Activated T-helper 2 cell treated with anti-CD3 and anti-CD28 coated beads, Interferon-gamma antibody, Interleukin-2, Interleukin-4, amounts not matched to agents 10 μg/mL and 5 μg/mL and 100 μg/mL, durations not matched to agents 14 hours and 24 hours and 36 hours (primary cell): Measurements from ENCODE around the gene TNS4. TPM values are rescaled to one million over a fixed set of nuclear protein-coding genes. Genes with fewer than 3 reads are reported as not detected.

ENCODE experiments used
- DNase-seq: peaks from one replicate; pipeline ENCODE4 v3.0.0; 2021; ENCODE audit warnings: low spot score
- H3K27ac Mint-ChIP-seq: one replicate; pipeline ENCODE4 v1.8.0; 2021; ENCODE audit warnings: mixed read lengths
- H3K27me3 Mint-ChIP-seq: one replicate; pipeline ENCODE4 v1.8.0; 2021; ENCODE audit warnings: low read depth, mixed read lengths
- H3K36me3 Mint-ChIP-seq: one replicate; pipeline ENCODE4 v1.8.0; 2021; ENCODE audit warnings: low read depth, mixed read lengths
- H3K4me1 Mint-ChIP-seq: one replicate; pipeline ENCODE4 v1.8.0; 2021; ENCODE audit warnings: low read depth, mixed read lengths
- H3K4me3 Mint-ChIP-seq: one replicate; pipeline ENCODE4 v1.8.0; 2021; ENCODE audit warnings: low read depth, mild to moderate bottlenecking, moderate library complexity, mixed read lengths
- H3K9me3 Mint-ChIP-seq: one replicate; pipeline ENCODE4 v1.8.0; 2021; ENCODE audit warnings: mixed read lengths
- intact Hi-C: fragments of 100-400 bp; cut with micrococcal nuclease; formaldehyde crosslinking; loops from one replicate; pipeline ENCODE4 v1.15.1; 2023
- total RNA-seq: library from RNA; stranded (reverse); gene quantifications from 2 replicates; pipeline ENCODE4 v1.2.3, GENCODE V29; 2022

TNS4 gene
- total RNA-seq, 1 donor from 2014 or later = 9.0 TPM

DNA sequence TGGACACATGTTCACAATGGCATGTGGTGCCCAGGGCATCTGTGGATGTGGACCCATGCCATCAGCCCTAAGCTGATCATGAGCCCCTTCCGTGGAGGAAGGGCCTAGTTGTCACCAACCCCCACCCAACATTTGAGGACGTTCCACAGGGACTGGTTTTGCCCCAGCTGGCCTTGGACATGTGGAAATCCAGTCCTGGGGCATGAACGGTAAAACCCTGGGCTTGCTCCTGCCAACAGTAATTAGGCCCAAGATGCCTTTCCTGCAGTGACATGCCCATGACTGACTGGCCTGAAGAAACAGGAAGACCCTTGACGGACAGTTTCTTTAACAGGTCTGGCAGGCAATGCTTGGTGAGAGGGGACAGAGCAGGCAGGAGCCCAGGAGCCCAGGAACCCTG is 7.7 kb downstream of the TNS4 start:
- H3K4me3 Mint-ChIP-seq = no peak overlapping the region
- no peak for DNase-seq
- no peaks in the 10 kb centered on the region for H3K27me3 Mint-ChIP-seq
- no peak overlapping the region for H3K27ac Mint-ChIP-seq
- no peaks in the 10 kb centered on the region for H3K9me3 Mint-ChIP-seq
- intact Hi-C loops = no loop called here
- peaks cover 32% of the 10 kb centered on the region for H3K4me1 Mint-ChIP-seq
- no peaks in the 10 kb centered on the region for H3K36me3 Mint-ChIP-seq

DNA sequence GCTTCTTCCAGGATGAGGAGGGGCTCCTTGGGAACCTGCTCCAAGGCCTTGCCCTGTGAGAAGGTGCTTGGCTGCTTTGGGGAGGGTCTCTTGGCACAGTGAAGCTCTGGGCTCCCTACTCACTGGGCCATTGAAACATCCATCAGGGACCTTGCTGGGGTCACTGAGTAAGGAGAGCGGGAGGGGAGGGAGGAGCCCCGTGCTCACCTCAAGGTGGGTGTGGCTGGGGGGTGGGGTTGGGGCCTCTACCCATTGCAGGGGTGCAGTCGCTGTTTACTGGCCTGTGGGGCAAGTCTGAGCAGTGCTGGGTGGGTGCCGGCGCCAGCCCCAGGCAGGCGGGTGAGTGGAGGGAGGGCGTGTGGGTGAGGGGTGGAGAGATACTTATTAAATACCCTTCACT is 9.9 kb downstream of the TNS4 start:
- Mint-ChIP-seq H3K27me3 (no peaks in the 10 kb centered on the region), H3K9me3 (no peaks in the 10 kb centered on the region), H3K27ac (no peak overlapping the region), H3K4me1 (peaks cover 43% of the 10 kb centered on the region), H3K36me3 (no peaks in the 10 kb centered on the region), H3K4me3 (no peak overlapping the region)
- intact Hi-C loops = no loop called here
- no peak for DNase-seq

- H3K4me1 Mint-ChIP-seq = peaks cover 48% of the 10 kb centered on the region
- DNase-seq = no peak
- no peak overlapping the region for H3K27ac Mint-ChIP-seq
- intact Hi-C loops = no loop called here
- H3K27me3 Mint-ChIP-seq = no peaks in the 10 kb centered on the region
- H3K36me3 Mint-ChIP-seq = no peaks in the 10 kb centered on the region
- H3K4me3 Mint-ChIP-seq = no peak overlapping the region
- H3K9me3 Mint-ChIP-seq = no peaks in the 10 kb centered on the region
Measured at GRCh38 chr17:40490982-40491381, 10.4 kb downstream of the TNS4 start.

DNA sequence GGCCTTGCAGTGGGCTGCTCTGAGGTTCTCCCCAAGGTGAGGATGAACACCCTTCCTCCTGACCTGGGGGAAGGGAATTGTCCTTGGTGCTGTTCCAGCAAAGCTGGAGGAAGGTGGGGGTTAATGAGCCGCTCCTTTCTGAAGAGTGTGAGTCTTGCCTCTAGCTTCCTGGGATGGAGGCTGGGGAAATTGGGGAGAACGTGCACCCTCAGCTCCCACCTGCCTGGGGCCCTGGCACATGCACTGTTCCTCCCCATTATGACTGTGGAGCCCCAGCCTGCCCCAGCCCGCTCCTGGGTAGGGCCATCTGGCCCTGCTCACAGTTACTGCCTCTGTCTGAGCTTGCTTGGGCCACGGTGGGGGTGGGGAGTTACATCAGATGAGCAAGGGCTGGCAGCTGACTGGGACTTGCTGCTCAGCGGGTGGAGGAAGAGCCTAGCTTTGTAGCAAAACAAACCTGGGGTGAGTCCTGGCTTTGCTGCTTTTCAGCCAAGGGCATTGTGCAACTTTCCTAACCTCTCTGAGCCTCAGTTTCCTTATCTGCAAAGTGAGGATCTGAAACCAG is 11.1 kb downstream of the TNS4 start:
- intact Hi-C loops = no loop called here
- Mint-ChIP-seq H3K36me3 (no peaks in the 10 kb centered on the region), H3K27ac (peak overlapping the region; percentile 25), H3K4me3 (no peak overlapping the region), H3K4me1 (peaks cover 54% of the 10 kb centered on the region), H3K9me3 (no peaks in the 10 kb centered on the region), H3K27me3 (no peaks in the 10 kb centered on the region)
- DNase-seq = no peak

DNA sequence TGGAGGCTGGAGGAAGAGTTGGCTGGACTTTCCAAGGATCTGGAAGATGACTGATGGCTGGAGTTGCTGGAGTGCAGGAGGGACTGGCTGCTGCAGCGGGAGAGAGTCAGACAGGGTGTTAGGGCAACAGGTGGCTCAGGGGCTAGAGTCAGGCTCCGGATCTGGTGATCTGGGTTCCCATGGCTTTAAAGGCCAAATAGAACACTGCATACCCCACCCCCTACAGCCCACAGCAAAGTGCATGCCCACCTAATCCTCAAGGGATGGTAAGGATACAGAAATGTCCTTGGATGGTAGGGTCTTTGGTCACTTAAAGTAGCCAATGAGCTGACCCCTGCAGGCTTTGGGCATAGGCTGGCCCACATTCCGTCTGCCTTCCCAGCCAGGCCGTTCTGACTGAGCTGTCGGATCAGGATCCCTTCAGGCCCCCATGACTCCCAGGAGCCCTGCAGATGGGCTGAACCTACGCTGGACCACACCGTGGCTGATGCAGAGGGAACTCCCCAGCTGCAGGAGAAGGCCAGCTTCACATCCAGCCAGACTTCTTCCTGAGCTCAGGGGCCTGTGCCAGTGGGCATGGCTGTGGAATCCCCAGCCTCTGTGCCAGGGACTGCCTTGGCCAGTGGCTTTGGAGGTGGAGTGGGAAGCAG is 13.9 kb downstream of the TNS4 start:
- Mint-ChIP-seq H3K36me3 (no peaks in the 10 kb centered on the region), H3K27ac (no peak overlapping the region), H3K4me1 (peaks cover 68% of the 10 kb centered on the region), H3K9me3 (no peaks in the 10 kb centered on the region), H3K4me3 (no peak overlapping the region), H3K27me3 (no peaks in the 10 kb centered on the region)
- intact Hi-C loops = no loop called here
- no peak for DNase-seq

GRCh38 chr17:40486522-40487370 is 14.7 kb downstream of the TNS4 start:
- H3K4me3 Mint-ChIP-seq = no peak overlapping the region
- H3K27me3 Mint-ChIP-seq = no peaks in the 10 kb centered on the region
- H3K27ac Mint-ChIP-seq = no peak overlapping the region
- peaks cover 74% of the 10 kb centered on the region for H3K4me1 Mint-ChIP-seq
- DNase-seq = no peak
- H3K36me3 Mint-ChIP-seq = no peaks in the 10 kb centered on the region
- intact Hi-C loops = no loop called here
- no peaks in the 10 kb centered on the region for H3K9me3 Mint-ChIP-seq

- Mint-ChIP-seq H3K4me1 (peaks cover 77% of the 10 kb centered on the region), H3K36me3 (no peaks in the 10 kb centered on the region), H3K27ac (peak overlapping the region; percentile 81), H3K9me3 (no peaks in the 10 kb centered on the region), H3K27me3 (no peaks in the 10 kb centered on the region), H3K4me3 (no peak overlapping the region)
- no peak for DNase-seq
- intact Hi-C loops = no loop called here
Measured at GRCh38 chr17:40485851-40486521, 15.4 kb downstream of the TNS4 start.

DNA sequence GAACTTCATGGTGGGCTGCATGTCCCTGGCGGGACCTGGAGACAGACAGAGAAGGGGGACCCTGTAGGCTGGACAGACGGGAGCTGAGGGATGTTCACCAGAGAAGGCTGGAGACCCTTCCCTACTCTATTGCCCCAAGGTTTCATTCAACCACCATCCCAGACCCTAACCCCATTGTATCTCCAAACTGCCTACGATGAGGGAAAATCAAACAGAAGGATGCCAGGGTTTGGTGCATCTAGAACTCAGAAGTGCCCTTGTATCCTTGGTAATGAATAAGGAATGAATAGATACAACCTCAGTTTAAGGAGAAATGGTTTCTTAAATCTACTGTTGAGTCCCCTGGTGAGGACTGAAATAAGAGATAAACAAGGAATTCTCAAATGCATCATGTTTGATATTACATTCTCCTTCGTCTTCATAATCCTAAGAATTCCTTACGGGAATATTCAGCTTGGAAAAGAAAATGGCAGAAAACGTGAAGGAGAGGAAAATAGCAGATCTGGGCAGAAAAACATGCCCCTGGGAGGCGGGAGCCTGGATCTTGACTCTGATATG is 16.4 kb downstream of the TNS4 start:
- Mint-ChIP-seq H3K9me3 (no peaks in the 10 kb centered on the region), H3K4me1 (peaks cover 77% of the 10 kb centered on the region), H3K27ac (peak overlapping the region; percentile 11), H3K36me3 (peaks cover 3% of the 10 kb centered on the region), H3K27me3 (no peaks in the 10 kb centered on the region), H3K4me3 (no peak overlapping the region)
- no peak for DNase-seq
- intact Hi-C loops = loop anchor here (5.0 kb wide), 1 partner anchor 38 kb away; no protein-coding TSS in a partner anchor

DNA sequence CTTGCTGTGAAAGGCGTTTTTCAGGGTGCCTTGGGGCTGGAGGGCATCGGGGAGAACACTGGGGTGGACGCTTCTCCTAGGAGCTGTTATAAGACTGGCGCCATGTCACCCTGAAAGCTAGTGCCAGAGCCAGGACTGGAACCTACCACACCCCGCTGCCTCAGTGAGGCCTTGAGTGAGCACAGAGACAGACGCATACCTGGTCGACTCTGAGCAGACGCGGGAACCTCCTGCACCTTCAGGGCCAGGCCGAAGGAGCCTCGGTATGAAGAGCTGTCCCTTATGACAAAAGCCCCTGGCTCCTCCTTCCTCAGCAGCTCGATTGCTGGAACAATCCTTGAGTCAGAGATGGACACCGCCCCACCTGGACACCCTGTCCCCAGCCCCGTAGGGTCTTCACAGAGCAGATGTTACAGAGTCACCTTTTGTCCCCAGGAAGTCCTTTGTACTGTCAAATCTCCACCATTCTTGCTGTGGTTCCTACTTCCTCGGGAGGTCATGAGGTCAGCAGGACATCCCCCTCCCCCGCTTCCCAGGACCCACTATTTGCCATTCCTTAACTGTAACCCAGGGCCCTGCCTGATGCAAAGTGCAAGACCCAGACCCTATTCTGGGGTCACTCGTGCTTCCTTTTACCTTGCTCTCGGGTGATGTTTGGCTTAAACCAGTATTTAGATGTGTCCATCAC is 17.0 kb downstream of the TNS4 start:
- Mint-ChIP-seq H3K4me3 (no peak overlapping the region), H3K36me3 (peaks cover 3% of the 10 kb centered on the region), H3K27ac (peak overlapping the region; percentile 11)

GRCh38 chr17:40483679-40484078 is 17.7 kb downstream of the TNS4 start:
- intact Hi-C loops = loop anchor here (5.0 kb wide), 1 partner anchor 36 kb away; no protein-coding TSS in a partner anchor
- Mint-ChIP-seq H3K27ac (no peak overlapping the region), H3K4me3 (no peak overlapping the region), H3K4me1 (peaks cover 78% of the 10 kb centered on the region), H3K27me3 (no peaks in the 10 kb centered on the region), H3K36me3 (peaks cover 8% of the 10 kb centered on the region), H3K9me3 (no peaks in the 10 kb centered on the region)
- no peak for DNase-seq

More for the DNA sequence above, 17.0 kb downstream of the TNS4 start:
- no peak for DNase-seq
- H3K9me3 Mint-ChIP-seq = no peaks in the 10 kb centered on the region
- peaks cover 79% of the 10 kb centered on the region for H3K4me1 Mint-ChIP-seq
- no peaks in the 10 kb centered on the region for H3K27me3 Mint-ChIP-seq
- intact Hi-C loops = loop anchor here (5.0 kb wide), 1 partner anchor 37 kb away; no protein-coding TSS in a partner anchor

DNA sequence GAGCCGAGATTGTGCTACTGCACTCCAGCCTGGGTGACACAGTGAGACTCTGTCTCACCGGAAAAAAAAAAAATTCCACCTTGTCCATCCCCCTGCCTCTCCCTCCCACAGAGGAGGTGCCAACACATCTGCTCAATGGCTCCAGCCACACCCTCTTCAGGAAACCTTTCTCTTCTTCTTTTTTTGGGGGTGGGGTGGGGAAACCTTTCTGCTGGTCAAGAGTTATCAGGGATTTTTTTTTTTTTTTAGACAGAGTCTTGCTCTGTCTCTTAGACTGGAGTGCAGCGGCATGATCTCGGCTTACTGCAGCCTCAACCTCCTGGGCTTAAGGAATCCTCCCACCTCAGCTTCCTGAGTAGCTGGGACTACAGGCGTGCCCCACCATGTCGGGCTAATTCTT is 18.7 kb downstream of the TNS4 start:
- Mint-ChIP-seq H3K27me3 (no peaks in the 10 kb centered on the region), H3K4me1 (peaks cover 73% of the 10 kb centered on the region), H3K9me3 (no peaks in the 10 kb centered on the region), H3K36me3 (peaks cover 9% of the 10 kb centered on the region), H3K27ac (peak overlapping the region; percentile 96), H3K4me3 (no peak overlapping the region)
- DNase-seq = no peak
- intact Hi-C loops = loop anchor here (5.0 kb wide), 1 partner anchor 35 kb away; no protein-coding TSS in a partner anchor

DNA sequence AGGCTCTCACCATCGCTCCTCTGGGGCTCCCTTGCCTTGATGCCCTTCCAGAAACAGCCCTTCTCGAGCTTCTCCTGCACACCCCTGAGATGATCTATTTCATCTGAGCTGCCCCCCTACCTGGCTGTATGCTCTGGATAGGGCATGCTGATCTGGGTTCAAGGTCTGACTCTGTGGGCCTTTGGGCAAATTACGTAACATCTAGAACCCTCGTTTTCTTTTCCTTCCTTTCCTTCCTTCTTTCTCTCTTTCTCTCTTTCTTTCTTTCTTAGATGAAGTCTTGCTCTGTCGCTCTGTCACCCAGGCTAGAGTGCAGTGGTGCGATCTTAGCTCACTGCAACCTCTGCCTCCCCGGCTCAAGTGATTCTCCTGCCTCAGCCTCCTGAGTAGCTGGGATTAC is 20.3 kb downstream of the TNS4 start:
- Mint-ChIP-seq H3K4me3 (peak overlapping the region; percentile 48), H3K4me1 (peaks cover 74% of the 10 kb centered on the region), H3K36me3 (peaks cover 17% of the 10 kb centered on the region), H3K27ac (peak overlapping the region; percentile 96), H3K9me3 (no peaks in the 10 kb centered on the region), H3K27me3 (no peaks in the 10 kb centered on the region)
- no peak for DNase-seq
- intact Hi-C loops = loop anchor here (5.0 kb wide), 1 partner anchor 34 kb away; no protein-coding TSS in a partner anchor
